ENCODE measurements around the gene OSCP1. TPM values are rescaled to one million over a fixed set of nuclear protein-coding genes. Genes with fewer than 3 reads are reported as not detected.

Gene OSCP1
- polyA plus RNA-seq, 3 donors = 20.5 to 21.1 (median 21.1) TPM

GRCh38 chr1:36386265-36387140 lies 63.7 kb downstream of the OSCP1 start:
- no peak for DNase-seq (ENCODE audit: low read depth in 3 of 3, low spot score in 2 of 3)

- DNase-seq (ENCODE audit: low read depth in 3 of 3, low spot score in 2 of 3) = peak; percentile 91 to 97 (median 95)
Observed at GRCh38 chr1:36385410-36386264, 64.6 kb downstream of the OSCP1 start, which contains the start of gene STK40. Gene STK40 (minus strand): TSS chr1:36385924. CDS start chr1:36361332, 24,592 bp downstream.

- DNase-seq (ENCODE audit: low read depth in 3 of 3, low spot score in 2 of 3) = no peak
Observed at GRCh38 chr1:36384542-36385409, 65.5 kb downstream of the OSCP1 start.

- DNase-seq (ENCODE audit: low read depth in 3 of 3, low spot score in 2 of 3) = no peak
Observed at GRCh38 chr1:36383240-36383639, 67.0 kb downstream of the OSCP1 start.

- no peak for DNase-seq (ENCODE audit: low read depth in 3 of 3, low spot score in 2 of 3)
Observed at GRCh38 chr1:36382669-36383068, 67.6 kb downstream of the OSCP1 start.

GRCh38 chr1:36382231-36382630 lies 68.0 kb downstream of the OSCP1 start:
- no peak for DNase-seq (ENCODE audit: low read depth in 3 of 3, low spot score in 2 of 3)

GRCh38 chr1:36381405-36381804 lies 68.8 kb downstream of the OSCP1 start:
- no peak for DNase-seq (ENCODE audit: low read depth in 3 of 3, low spot score in 2 of 3)

GRCh38 chr1:36380782-36381181 lies 69.5 kb downstream of the OSCP1 start:
- no peak for DNase-seq (ENCODE audit: low read depth in 3 of 3, low spot score in 2 of 3)

GRCh38 chr1:36380143-36380619 lies 70.1 kb downstream of the OSCP1 start:
- DNase-seq (ENCODE audit: low read depth in 3 of 3, low spot score in 2 of 3) = no peak

GRCh38 chr1:36377791-36378492 lies 72.3 kb downstream of the OSCP1 start:
- no peak for DNase-seq (ENCODE audit: low read depth in 3 of 3, low spot score in 2 of 3)

GRCh38 chr1:36372617-36373016 lies 77.6 kb downstream of the OSCP1 start:
- no peak for DNase-seq (ENCODE audit: low read depth in 3 of 3, low spot score in 2 of 3)

GRCh38 chr1:36369061-36369861 lies 81.0 kb downstream of the OSCP1 start:
- DNase-seq (ENCODE audit: low read depth in 3 of 3, low spot score in 2 of 3) = peak in 1 of 3 donors; percentile 67

Other genes with a start within 250 kb of the OSCP1 start
- 100 to 1,000 TPM; 130 to 151 (median 147) TPM for gene THRAP3, start 226.0 kb downstream of the OSCP1 start, polyA plus RNA-seq (ENCODE audit: insufficient read length in 3 of 3)
- gene SH3D21, start 144.1 kb downstream of the OSCP1 start, polyA plus RNA-seq (ENCODE audit: insufficient read length in 3 of 3) = 10 to 100 TPM; 13.9 to 21.4 (median 16.6) TPM
- 10 to 100 TPM; 35.8 to 45.9 (median 41.8) TPM for gene EVA1B, start 126.8 kb downstream of the OSCP1 start, polyA plus RNA-seq (ENCODE audit: insufficient read length in 3 of 3)
- 10 to 100 TPM; 38.5 to 46.5 (median 43.6) TPM for gene STK40, start 64.5 kb downstream of the OSCP1 start, polyA plus RNA-seq (ENCODE audit: insufficient read length in 3 of 3)
- 10 to 100 TPM; 25.2 to 27.3 (median 27.3) TPM for gene LSM10, start 52.5 kb downstream of the OSCP1 start, polyA plus RNA-seq (ENCODE audit: insufficient read length in 3 of 3)
- gene MRPS15, start 13.9 kb upstream of the OSCP1 start, polyA plus RNA-seq (ENCODE audit: insufficient read length in 3 of 3) = 10 to 100 TPM; 69.8 to 74.7 (median 70.3) TPM
- gene CSF3R, start 32.5 kb upstream of the OSCP1 start, polyA plus RNA-seq (ENCODE audit: insufficient read length in 3 of 3) = 1 to 10 TPM; 2.0 to 3.6 (median 3.3) TPM